B cell (primary cell): Measurements from ENCODE around the gene ZMYND8.
"Not testable (repeated sequence)": the region's sequence is repeated elsewhere in the genome, so short reads cannot be mapped to it uniquely, and the experiment has no call there.

ENCODE experiments used
- EZH2 ChIP-seq: IDR thresholded peaks from 2 replicates; pipeline ENCODE4 v1.6.1; 2012; ENCODE audit warnings: borderline replicate concordance, low read depth, mild to moderate bottlenecking, moderate library complexity, low read length; ENCODE audit not compliant: insufficient read depth, poor library complexity, severe bottlenecking
- TF ChIP-seq, protein P1 (sequence below): fragments of 200-600 bp; IDR thresholded peaks from one replicate; pipeline ENCODE4 v1.8.0; 2022; ENCODE audit warnings: antibody characterized with exemption, mild to moderate bottlenecking

DNA sequence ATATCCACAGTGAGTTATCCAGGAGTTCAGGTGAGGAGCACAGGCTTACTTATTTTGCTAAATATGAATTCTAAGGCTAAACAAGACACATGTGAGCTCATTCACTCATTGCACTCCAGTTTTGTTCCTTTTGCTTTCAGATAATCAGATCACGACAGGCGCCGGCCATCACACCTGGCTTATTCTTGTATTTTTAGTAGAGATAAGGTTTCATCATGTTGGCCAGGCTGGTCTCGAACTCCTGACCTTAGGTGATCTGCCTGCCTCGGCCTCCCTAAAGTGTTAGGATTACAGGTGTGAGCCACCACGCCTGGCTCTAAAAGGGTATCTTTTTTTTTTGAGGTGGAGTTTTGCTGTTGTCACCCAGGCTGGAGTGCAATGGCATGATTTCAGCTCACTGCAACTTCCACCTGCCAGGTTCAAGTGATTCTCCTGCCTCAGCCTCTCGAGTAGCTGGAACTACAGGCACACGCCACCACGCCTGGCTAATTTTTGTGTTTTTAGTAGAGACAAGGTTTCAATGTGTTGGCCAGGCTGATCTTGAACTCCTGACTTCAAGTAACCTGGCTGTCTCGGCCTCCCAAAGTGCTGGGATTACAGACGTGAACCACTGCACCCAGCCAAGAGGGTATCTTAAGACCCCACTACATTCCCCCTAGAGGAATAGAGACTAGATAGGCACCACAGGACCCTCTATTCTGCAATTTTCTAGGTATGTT lies 37.5 kb upstream of the ZMYND8 start:
- TF ChIP-seq, protein P1, sequence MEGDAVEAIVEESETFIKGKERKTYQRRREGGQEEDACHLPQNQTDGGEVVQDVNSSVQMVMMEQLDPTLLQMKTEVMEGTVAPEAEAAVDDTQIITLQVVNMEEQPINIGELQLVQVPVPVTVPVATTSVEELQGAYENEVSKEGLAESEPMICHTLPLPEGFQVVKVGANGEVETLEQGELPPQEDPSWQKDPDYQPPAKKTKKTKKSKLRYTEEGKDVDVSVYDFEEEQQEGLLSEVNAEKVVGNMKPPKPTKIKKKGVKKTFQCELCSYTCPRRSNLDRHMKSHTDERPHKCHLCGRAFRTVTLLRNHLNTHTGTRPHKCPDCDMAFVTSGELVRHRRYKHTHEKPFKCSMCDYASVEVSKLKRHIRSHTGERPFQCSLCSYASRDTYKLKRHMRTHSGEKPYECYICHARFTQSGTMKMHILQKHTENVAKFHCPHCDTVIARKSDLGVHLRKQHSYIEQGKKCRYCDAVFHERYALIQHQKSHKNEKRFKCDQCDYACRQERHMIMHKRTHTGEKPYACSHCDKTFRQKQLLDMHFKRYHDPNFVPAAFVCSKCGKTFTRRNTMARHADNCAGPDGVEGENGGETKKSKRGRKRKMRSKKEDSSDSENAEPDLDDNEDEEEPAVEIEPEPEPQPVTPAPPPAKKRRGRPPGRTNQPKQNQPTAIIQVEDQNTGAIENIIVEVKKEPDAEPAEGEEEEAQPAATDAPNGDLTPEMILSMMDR = not testable (repeated sequence)
- not testable (repeated sequence) for TF ChIP-seq EZH2
